ENCODE data around the gene TSPAN3.

DNA sequence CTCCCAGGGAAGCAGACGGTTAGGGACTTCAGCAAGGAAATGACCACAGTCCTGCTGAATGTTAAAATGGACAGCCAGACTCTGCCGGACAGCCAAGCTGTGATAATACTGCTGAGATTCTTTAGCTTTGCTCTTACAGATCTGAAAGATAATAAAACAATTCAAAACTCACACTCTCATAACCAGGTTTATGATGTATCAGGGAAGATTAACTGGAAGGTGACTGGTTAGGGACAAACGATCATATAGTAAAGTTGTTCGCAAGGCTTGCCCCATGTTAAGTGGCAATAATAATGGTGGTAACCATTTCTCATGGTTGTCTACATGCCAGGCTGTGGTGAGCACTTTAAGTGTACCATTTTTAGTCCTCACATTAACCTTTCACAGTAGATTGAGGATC, 44.3 kb upstream of the TSPAN3 start:
- TF ChIP-seq, protein P1, sequence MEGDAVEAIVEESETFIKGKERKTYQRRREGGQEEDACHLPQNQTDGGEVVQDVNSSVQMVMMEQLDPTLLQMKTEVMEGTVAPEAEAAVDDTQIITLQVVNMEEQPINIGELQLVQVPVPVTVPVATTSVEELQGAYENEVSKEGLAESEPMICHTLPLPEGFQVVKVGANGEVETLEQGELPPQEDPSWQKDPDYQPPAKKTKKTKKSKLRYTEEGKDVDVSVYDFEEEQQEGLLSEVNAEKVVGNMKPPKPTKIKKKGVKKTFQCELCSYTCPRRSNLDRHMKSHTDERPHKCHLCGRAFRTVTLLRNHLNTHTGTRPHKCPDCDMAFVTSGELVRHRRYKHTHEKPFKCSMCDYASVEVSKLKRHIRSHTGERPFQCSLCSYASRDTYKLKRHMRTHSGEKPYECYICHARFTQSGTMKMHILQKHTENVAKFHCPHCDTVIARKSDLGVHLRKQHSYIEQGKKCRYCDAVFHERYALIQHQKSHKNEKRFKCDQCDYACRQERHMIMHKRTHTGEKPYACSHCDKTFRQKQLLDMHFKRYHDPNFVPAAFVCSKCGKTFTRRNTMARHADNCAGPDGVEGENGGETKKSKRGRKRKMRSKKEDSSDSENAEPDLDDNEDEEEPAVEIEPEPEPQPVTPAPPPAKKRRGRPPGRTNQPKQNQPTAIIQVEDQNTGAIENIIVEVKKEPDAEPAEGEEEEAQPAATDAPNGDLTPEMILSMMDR (IDR thresholded peaks at IDR 0.05): no peak
- TF ChIP-seq POLR2A (IDR thresholded peaks at IDR 0.05): no peak

Data from gastroesophageal sphincter (tissue), 3 donors.